MM.1S (cell line): ENCODE results near the gene SNRNP48.

ENCODE experiments used
- DNase-seq: peaks from one replicate; pipeline ENCODE4 v3.0.0-alpha.2; 2015
- H2AFZ ChIP-seq: fragments of 300-600 bp; sonication (generic); 2 replicates; pipeline ENCODE4 v1.6.0; 2016; ENCODE audit warnings: antibody characterized with exemption, low read length
- H3F3A ChIP-seq: fragments of 300-600 bp; sonication (generic); 2 replicates; pipeline ENCODE4 v1.6.1; 2016; ENCODE audit warnings: mild to moderate bottlenecking, antibody characterized with exemption, low read length, moderate library complexity, mixed read lengths; ENCODE audit not compliant: insufficient read depth
- H3K27ac ChIP-seq: fragments of 300-600 bp; sonication (generic); 2 replicates; pipeline ENCODE4 v1.5.1; 2016; ENCODE audit warnings: mild to moderate bottlenecking, low read length
- H3K27me3 ChIP-seq: fragments of 300-600 bp; sonication (generic); replicated peaks from 2 replicates; pipeline ENCODE4 v1.6.0; 2016; ENCODE audit warnings: low read length; ENCODE audit not compliant: insufficient read depth
- H3K36me3 ChIP-seq: fragments of 300-600 bp; sonication (generic); replicated peaks from 2 replicates; pipeline ENCODE4 v1.6.1; 2016; ENCODE audit warnings: mild to moderate bottlenecking, low read length, mixed read lengths; ENCODE audit not compliant: insufficient read depth
- H3K4me1 ChIP-seq: fragments of 300-600 bp; sonication (generic); 2 replicates; pipeline ENCODE4 v1.6.1; 2016; ENCODE audit warnings: low read length, mixed read lengths
- H3K4me2 ChIP-seq: fragments of 300-600 bp; sonication (generic); 2 replicates; pipeline ENCODE4 v1.6.0; 2016; ENCODE audit warnings: low read depth, low read length
- H3K4me3 ChIP-seq: fragments of 300-600 bp; sonication (generic); 2 replicates; pipeline ENCODE4 v1.5.1; 2016; ENCODE audit warnings: low read length, mixed read lengths
- H3K79me2 ChIP-seq: fragments of 300-600 bp; sonication (generic); 2 replicates; pipeline ENCODE4 v1.6.1; 2016; ENCODE audit warnings: mixed run types, low read length, mixed read lengths
- H3K9ac ChIP-seq: fragments of 300-600 bp; sonication (generic); 2 replicates; pipeline ENCODE4 v1.6.1; 2016; ENCODE audit warnings: low read length, mixed read lengths
- H3K9me2 ChIP-seq: fragments of 300-600 bp; sonication (generic); replicated peaks from 2 replicates; pipeline ENCODE4 v1.6.1; 2016; ENCODE audit warnings: mild to moderate bottlenecking, low read length, mixed read lengths; ENCODE audit not compliant: insufficient read depth
- H3K9me3 ChIP-seq: fragments of 300-600 bp; sonication (generic); replicated peaks from 2 replicates; pipeline ENCODE4 v1.6.1; 2016; ENCODE audit warnings: mild to moderate bottlenecking, low read length, mixed read lengths; ENCODE audit not compliant: insufficient read depth
- H4K20me1 ChIP-seq: fragments of 300-600 bp; sonication (generic); 2 replicates; pipeline ENCODE4 v1.6.1; 2016; ENCODE audit warnings: mild to moderate bottlenecking, low read length, moderate library complexity, mixed read lengths; ENCODE audit not compliant: insufficient read depth
- CTCF ChIP-seq: fragments of 300-600 bp; sonication (generic); IDR thresholded peaks from 2 replicates; pipeline ENCODE4 v1.5.1; 2016; ENCODE audit warnings: antibody characterized with exemption, low read length, mixed read lengths
- EZH2 ChIP-seq: fragments of 300-600 bp; sonication (generic); optimal IDR thresholded peaks from 2 replicates; pipeline ENCODE3; 2017; ENCODE audit warnings: low read depth, mild to moderate bottlenecking, antibody characterized with exemption, low read length, mixed read lengths
- EZH2phosphoT487 ChIP-seq: fragments of 300-600 bp; sonication (generic); IDR thresholded peaks from 2 replicates; pipeline ENCODE4 v1.6.1; 2018; ENCODE audit warnings: antibody characterized with exemption, low read length

The SNRNP48 gene

DNA sequence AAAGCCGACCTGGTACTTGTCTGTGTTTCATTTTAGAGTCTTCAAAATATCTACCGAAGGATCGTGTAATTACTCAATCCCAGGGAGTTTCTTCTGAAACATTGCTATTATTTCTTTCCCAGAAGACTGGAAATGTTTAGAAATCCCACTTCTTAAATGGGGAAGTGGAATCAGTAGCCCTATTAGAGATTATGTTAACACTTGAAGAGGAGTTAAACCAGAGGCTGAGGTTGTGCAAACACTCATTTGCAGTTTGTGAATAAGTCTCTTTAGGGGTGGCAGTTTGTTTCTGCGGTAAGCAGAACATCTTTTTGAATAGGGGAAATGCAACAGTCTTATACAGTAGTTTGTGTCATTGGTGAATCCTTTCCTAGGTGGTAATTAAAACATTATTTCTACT lies 27.2 kb upstream of the SNRNP48 start:
- Histone ChIP-seq H3K27ac (no peak overlapping the region), H4K20me1 (no peaks in the 10 kb centered on the region), H3K27me3 (no peaks in the 10 kb centered on the region), H3K9me2 (no peaks in the 10 kb centered on the region), H3K9me3 (no peaks in the 10 kb centered on the region), H2AFZ (no peak overlapping the region), H3F3A (no peaks in the 10 kb centered on the region), H3K79me2 (no peaks in the 10 kb centered on the region), H3K4me3 (no peak overlapping the region), H3K9ac (no peak overlapping the region), H3K36me3 (no peaks in the 10 kb centered on the region), H3K4me2 (no peak overlapping the region), H3K4me1 (no peaks in the 10 kb centered on the region)
- no peak for TF ChIP-seq EZH2
- no peak for TF ChIP-seq CTCF
- TF ChIP-seq EZH2phosphoT487, result no peak
- no peak for DNase-seq

GRCh38 chr6:7566107-7566506 lies 23.9 kb upstream of the SNRNP48 start:
- H3K27me3 ChIP-seq, result no peaks in the 10 kb centered on the region
- no peak overlapping the region for H3K27ac ChIP-seq
- H3K9me2 ChIP-seq, result no peaks in the 10 kb centered on the region
- no peaks in the 10 kb centered on the region for H3K4me1 ChIP-seq
- no peaks in the 10 kb centered on the region for H4K20me1 ChIP-seq
- no peak overlapping the region for H3K4me3 ChIP-seq
- TF ChIP-seq EZH2phosphoT487, result no peak
- TF ChIP-seq EZH2, result no peak
- TF ChIP-seq CTCF, result no peak
- H3K9me3 ChIP-seq, result no peaks in the 10 kb centered on the region
- H3F3A ChIP-seq, result no peaks in the 10 kb centered on the region
- H3K4me2 ChIP-seq, result no peak overlapping the region
- DNase-seq, result no peak
- no peak overlapping the region for H2AFZ ChIP-seq
- H3K36me3 ChIP-seq, result no peaks in the 10 kb centered on the region
- no peak overlapping the region for H3K9ac ChIP-seq
- H3K79me2 ChIP-seq, result no peaks in the 10 kb centered on the region

- H4K20me1 ChIP-seq, result no peaks in the 10 kb centered on the region
- H3K79me2 ChIP-seq, result no peaks in the 10 kb centered on the region
- no peaks in the 10 kb centered on the region for H3K4me1 ChIP-seq
- no peak overlapping the region for H3K4me2 ChIP-seq
- H3F3A ChIP-seq, result no peaks in the 10 kb centered on the region
- H3K27ac ChIP-seq, result no peak overlapping the region
- H3K27me3 ChIP-seq, result no peaks in the 10 kb centered on the region
- H3K9me3 ChIP-seq, result no peaks in the 10 kb centered on the region
- TF ChIP-seq EZH2 (no peak), CTCF (no peak), EZH2phosphoT487 (no peak)
- no peak for DNase-seq
- no peaks in the 10 kb centered on the region for H3K36me3 ChIP-seq
- no peak overlapping the region for H2AFZ ChIP-seq
- no peak overlapping the region for H3K9ac ChIP-seq
- H3K4me3 ChIP-seq, result no peak overlapping the region
- H3K9me2 ChIP-seq, result no peaks in the 10 kb centered on the region
Observed at GRCh38 chr6:7566617-7567173, 23.3 kb upstream of the SNRNP48 start.
